ENCODE measurements around the gene ZFP64. TPM values are rescaled to one million over a fixed set of nuclear protein-coding genes. Genes with fewer than 3 reads are reported as not detected.
"Not testable (repeated sequence)": the region's sequence is repeated elsewhere in the genome, so short reads cannot be mapped to it uniquely, and the experiment has no call there.

ZFP64 gene
- total and polyA plus RNA-seq, 2 of the 4 experiments (the other 2 are of a cell fraction) = 14.3 to 17.1 TPM

DNA sequence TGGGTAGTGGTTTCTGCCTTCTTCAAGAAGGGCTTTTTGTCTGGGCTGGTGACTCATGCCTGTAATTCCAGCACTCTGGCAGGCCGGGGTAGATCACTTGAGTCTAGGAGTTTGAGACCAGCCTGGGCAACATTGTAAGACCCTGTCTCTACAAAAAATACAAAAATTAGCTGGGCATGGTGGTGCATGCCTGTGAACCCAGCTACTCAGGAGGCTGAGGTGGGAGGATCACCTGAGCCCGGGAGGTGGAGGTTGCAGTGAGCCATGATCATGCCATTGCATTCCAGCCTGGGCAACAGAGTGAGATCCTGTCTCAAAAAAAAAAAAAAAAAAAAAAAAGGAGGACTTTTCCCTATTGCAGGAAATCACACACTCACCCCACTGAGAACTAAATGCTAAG lies 57.9 kb downstream of the ZFP64 start:
- intact Hi-C loops (cut with micrococcal nuclease); H2AFZ ChIP-seq (replicated peaks; ENCODE audit: low read length, poor library complexity); H4K91ac ChIP-seq (ENCODE audit: insufficient read depth, low read depth, low read length); H2BK15ac ChIP-seq (ENCODE audit: low read depth, low read length); H4K8ac ChIP-seq (ENCODE audit: low read depth in 2 of 2, low read length in 2 of 2); POLR2A ChIA-PET (ENCODE audit: unreplicated experiment); H2BK5ac ChIP-seq (ENCODE audit: low read depth, low read length, poor library complexity, severe bottlenecking); dilution Hi-C loops (cut with HindIII; ENCODE audit: low sequenced_read_pairs, unreplicated experiment); H3K4ac ChIP-seq (ENCODE audit: low read depth, low read length); H4K20me1 ChIP-seq (ENCODE audit: insufficient read depth, low read length); H2BK120ac ChIP-seq (ENCODE audit: low read depth, low read length); H3K79me1 ChIP-seq (ENCODE audit: low read depth in 1 of 2, low read length in 2 of 2); H3K27ac ChIP-seq (ENCODE audit: insufficient read depth, low read length); H3K23ac ChIP-seq (ENCODE audit: low read depth, low read length); H3K14ac ChIP-seq (replicated peaks; ENCODE audit: low read depth, low read length); H2BK20ac ChIP-seq (ENCODE audit: low read depth, low read length); H3K9me1 ChIP-seq (ENCODE audit: insufficient read depth, low read length); H3K36me3 ChIP-seq (ENCODE audit: control insufficient read depth, insufficient read depth, low read length); H2AK9ac ChIP-seq (replicated peaks; ENCODE audit: low read depth, low read length, poor library complexity); H3K18ac ChIP-seq (ENCODE audit: low read depth, low read length); H3K9ac ChIP-seq (ENCODE audit: low read depth, low read length); H4K5ac ChIP-seq (ENCODE audit: low read depth, low read length); BruUV-seq (replicated peaks); H3K9me3 ChIP-seq (ENCODE audit: control insufficient read depth, insufficient read depth, low read length); in situ Hi-C loops (cut with MboI; ENCODE audit: low sequenced_read_pairs); H3K56ac ChIP-seq (ENCODE audit: extremely low read depth, insufficient read depth, low read length); H2AK5ac ChIP-seq (ENCODE audit: low read depth, low read length); H3K4me3 ChIP-seq (ENCODE audit: insufficient read depth, low read depth, low read length); H3K4me1 ChIP-seq (ENCODE audit: control insufficient read depth, insufficient read depth, low read length); H3K27me3 ChIP-seq (ENCODE audit: control insufficient read depth, insufficient read depth, low read length); H3K4me2 ChIP-seq (ENCODE audit: low read depth, low read length): not testable (repeated sequence)
- CTCF ChIA-PET = interaction anchor here (0.9 kb wide), 1 partner anchor 17 kb away, joined by 4 read pairs; no protein-coding TSS in a partner anchor
- DNase-seq (peak; percentile 16), ATAC-seq (ENCODE audit: low read depth) (0 out of 2 replicates have a peak, but pooled peaks have one; percentile 32)
- no CpG with 5 or more reads among the region's 2 CpGs for WGBS, 2 experiments (ENCODE audit: extremely low coverage in 2 of 2, insufficient read length in 1 of 2)

All from IMR-90 (cell line).